GM12878 (cell line): Measurements from ENCODE around the gene ABI3. TPM values are rescaled to one million over a fixed set of nuclear protein-coding genes. Genes with fewer than 3 reads are reported as not detected.

ENCODE experiments used
- BCL3 ChIP-seq: IDR thresholded peaks from 2 replicates; pipeline ENCODE4 v1.6.1; 2011; ENCODE audit warnings: borderline replicate concordance, low read depth, mild to moderate bottlenecking, moderate library complexity, low read length; ENCODE audit not compliant: insufficient read depth, poor library complexity, severe bottlenecking
- BCLAF1 ChIP-seq: fragments of 450-650 bp; IDR thresholded peaks from 2 replicates; pipeline ENCODE4 v1.6.1; 2017; ENCODE audit warnings: antibody characterized with exemption, mild to moderate bottlenecking, moderate library complexity
- BRCA1 ChIP-seq: IDR thresholded peaks from 2 replicates; pipeline ENCODE4 v1.6.1; 2011; ENCODE audit warnings: low read depth, low read length, improper control_type of control experiment
- CREM ChIP-seq: IDR thresholded peaks from 2 replicates; pipeline ENCODE4 v1.6.1; 2014; ENCODE audit warnings: antibody characterized with exemption, low read depth
- E4F1 ChIP-seq: fragments of 450-650 bp; IDR thresholded peaks from 2 replicates; pipeline ENCODE4 v1.6.1; 2018; ENCODE audit warnings: borderline replicate concordance, mild to moderate bottlenecking; ENCODE audit not compliant: partially characterized antibody
- IKZF1 ChIP-seq: fragments of 450-650 bp; conservative IDR thresholded peaks from 2 replicates; pipeline ENCODE4 v1.6.1; 2017; ENCODE audit warnings: antibody characterized with exemption, mild to moderate bottlenecking
- NRF1 ChIP-seq: conservative IDR thresholded peaks from 2 replicates; pipeline ENCODE4 v1.6.1; 2011; ENCODE audit warnings: mild to moderate bottlenecking, low read depth, low read length, improper control_type of control experiment
- REST ChIP-seq: IDR thresholded peaks from 2 replicates; pipeline ENCODE4 v1.6.1; 2012; ENCODE audit warnings: mild to moderate bottlenecking, low read depth, low read length
- RFX5 ChIP-seq: IDR thresholded peaks from 2 replicates; pipeline ENCODE4 v1.6.1; 2011; ENCODE audit warnings: low read depth, low read length, improper control_type of control experiment
- SRF ChIP-seq, 2 experiments: IDR thresholded peaks; 2 replicates each; pipeline ENCODE4 v1.6.1; 2011; ENCODE audit warnings: low read depth in 2 of 2, low read length in 2 of 2, mild to moderate bottlenecking in 1 of 2, moderate library complexity in 1 of 2
- STAT3 ChIP-seq: IDR thresholded peaks from 2 replicates; pipeline ENCODE4 v1.6.1; 2011; ENCODE audit warnings: low read depth, low read length, improper control_type of control experiment
- WRNIP1 ChIP-seq: IDR thresholded peaks from 2 replicates; pipeline ENCODE4 v1.6.1; 2011; ENCODE audit warnings: low read depth, low read length, improper control_type of control experiment, borderline replicate concordance
- ZBTB40 ChIP-seq: fragments of 450-650 bp; IDR thresholded peaks from 2 replicates; pipeline ENCODE4 v1.6.1; 2016; ENCODE audit warnings: mild to moderate bottlenecking, moderate library complexity, borderline replicate concordance
- polyA plus RNA-seq, 11 experiments: library from polyadenylated mRNA; depleted of rRNA in 4 of 11; unstranded in 6 of 11; stranded (reverse) in 5 of 11; fragments of >200 nt; fragmentation: Nextera tagmentation in 4 of 11; fragmentation: Illumina TruSeq in 1 of 11; extraction: Ambion mirVana in 4 of 11; extraction: Trizol in 1 of 11; gene quantifications; 1 replicate in 1 of 11; 2 replicates in 10 of 11; pipeline versions ENCODE4 v1.2.1 to v1.2.3, GENCODE V29; 2011 to 2016; ENCODE audit warnings: inconsistent platforms in 2 of 11, missing spikeins in 2 of 11, low read depth in 1 of 11
- total RNA-seq, 4 experiments: library from RNA; depleted of rRNA in 3 of 4; stranded (reverse); fragments of >200 nt in 3 of 4; fragmentation: Illumina TruSeq in 1 of 4; extraction: Trizol in 1 of 4; gene quantifications; 2 replicates each; pipeline versions ENCODE4 v1.2.1 to v1.2.3, GENCODE V29; 2013 to 2021

ABI3 gene
- total and polyA plus RNA-seq, 10 of the 15 experiments (the other 5 are each of a cell fraction or from before 2014, with no cell fraction given), result 13.4 to 109 (median 51.1) TPM

- TF ChIP-seq ZBTB40 (no peak), SRF (IDR thresholded peaks at IDR 0.05; ENCODE audit: low read depth in 2 of 2, low read length in 2 of 2) (peak in 1 of 2 experiments; percentile 14; a peak in 1 of 4 replicates), RFX5 (no peak), IKZF1 (peak; percentile 72), BCL3 (peak; percentile 45), CREM (peak; percentile 65; the same call in 1 of the 2 replicates), BCLAF1 (no peak), REST (peak; percentile 30; the same call in 1 of the 2 replicates), WRNIP1 (no peak), NRF1 (no peak), STAT3 (no peak), E4F1 (no peak), BRCA1 (no peak)
These were observed at the start of gene ABI3, which contains the start of gene GNGT2 (continued) for GRCh38 chr17:49210158-49211029.
